ENCODE measurements around the gene FGD6. TPM values are rescaled to one million over a fixed set of nuclear protein-coding genes. Genes with fewer than 3 reads are reported as not detected.
"Not testable (repeated sequence)": the region's sequence is repeated elsewhere in the genome, so short reads cannot be mapped to it uniquely, and the experiment has no call there.

Gene FGD6
- total RNA-seq, 4 donors from 2014 or later = 16.2 to 46.9 (median 25.0) TPM

- Histone ChIP-seq H3K4me1 (peaks cover 63% of the 10 kb centered on the region), H3K9me3 (no peaks in the 10 kb centered on the region), H3K27me3 (no peaks in the 10 kb centered on the region), H3K4me3 (no peak overlapping the region), H3K27ac (peak overlapping the region; percentile 39), H3K36me3 (no peaks in the 10 kb centered on the region)
- WGBS = 39% methylated on average over 5 of the region's 5 CpGs
- TF ChIP-seq POLR2AphosphoS5 (IDR thresholded peaks at IDR 0.05) (no peak), CTCF (IDR thresholded peaks at IDR 0.05) (no peak), EP300 (IDR thresholded peaks at IDR 0.05) (no peak), POLR2A (IDR thresholded peaks at IDR 0.05) (no peak)
- no peak for DNase-seq (ENCODE audit: low spot score in 2 of 2)
Measured at GRCh38 chr12:95200128-95200894, 17.0 kb downstream of the FGD6 start.

- 68% methylated on average over 4 of the region's 4 CpGs for whole genome bisulfite sequencing
- Histone ChIP-seq H3K4me3 (no peak overlapping the region), H3K4me1 (peaks cover 49% of the 10 kb centered on the region), H3K27me3 (no peaks in the 10 kb centered on the region), H3K27ac (peak overlapping the region; percentile 33), H3K9me3 (no peaks in the 10 kb centered on the region), H3K36me3 (no peaks in the 10 kb centered on the region)
- TF ChIP-seq POLR2A (IDR thresholded peaks at IDR 0.05) (no peak), POLR2AphosphoS5 (IDR thresholded peaks at IDR 0.05) (no peak), CTCF (IDR thresholded peaks at IDR 0.05) (no peak), EP300 (IDR thresholded peaks at IDR 0.05) (no peak)
- DNase-seq (ENCODE audit: low spot score in 2 of 2) = no peak
Measured at GRCh38 chr12:95198914-95199313, 18.4 kb downstream of the FGD6 start.

- Histone ChIP-seq H3K27ac (no peak overlapping the region), H3K9me3 (no peaks in the 10 kb centered on the region), H3K4me3 (no peak overlapping the region), H3K36me3 (no peaks in the 10 kb centered on the region), H3K4me1 (peaks cover 37% of the 10 kb centered on the region), H3K27me3 (no peaks in the 10 kb centered on the region)
- 56% methylated on average over 2 of the region's 2 CpGs for WGBS
- no peak for TF ChIP-seq POLR2A (IDR thresholded peaks at IDR 0.05)
- no peak for TF ChIP-seq POLR2AphosphoS5 (IDR thresholded peaks at IDR 0.05)
- no peak for DNase-seq (ENCODE audit: low spot score in 2 of 2)
Measured at GRCh38 chr12:95197636-95198035, 19.6 kb downstream of the FGD6 start.

GRCh38 chr12:95196875-95197569, 20.2 kb downstream of the FGD6 start:
- H3K27ac ChIP-seq; DNase-seq (ENCODE audit: low spot score in 2 of 2); H3K36me3 ChIP-seq; H3K9me3 ChIP-seq; H3K27me3 ChIP-seq; H3K4me3 ChIP-seq: not testable (repeated sequence)
- 87% methylated on average over 7 of the region's 7 CpGs for WGBS
- peaks cover 35% of the 10 kb centered on the region for H3K4me1 ChIP-seq

- no peaks in the 10 kb centered on the region for H3K9me3 ChIP-seq
- no peaks in the 10 kb centered on the region for H3K36me3 ChIP-seq
- TF ChIP-seq POLR2A (IDR thresholded peaks at IDR 0.05) = no peak
- TF ChIP-seq CTCF (IDR thresholded peaks at IDR 0.05) = no peak
- no peak for TF ChIP-seq POLR2AphosphoS5 (IDR thresholded peaks at IDR 0.05)
- no peak for TF ChIP-seq EP300 (IDR thresholded peaks at IDR 0.05)
- H3K4me3 ChIP-seq = no peak overlapping the region
- 80% methylated on average over 3 of the region's 3 CpGs for WGBS
- H3K4me1 ChIP-seq = peaks cover 19% of the 10 kb centered on the region
- no peaks in the 10 kb centered on the region for H3K27me3 ChIP-seq
- no peak for DNase-seq (ENCODE audit: low spot score in 2 of 2)
- H3K27ac ChIP-seq = no peak overlapping the region
Measured at GRCh38 chr12:95195122-95195521, 22.1 kb downstream of the FGD6 start.

GRCh38 chr12:95193139-95193538, 24.1 kb downstream of the FGD6 start:
- Histone ChIP-seq H3K4me1 (peaks cover 8% of the 10 kb centered on the region), H3K9me3 (no peaks in the 10 kb centered on the region), H3K4me3 (no peak overlapping the region), H3K36me3 (no peaks in the 10 kb centered on the region), H3K27ac (no peak overlapping the region), H3K27me3 (no peaks in the 10 kb centered on the region)
- DNase-seq (ENCODE audit: low spot score in 2 of 2) = no peak
- no peak for TF ChIP-seq CTCF (IDR thresholded peaks at IDR 0.05)
- TF ChIP-seq POLR2A (IDR thresholded peaks at IDR 0.05) = no peak
- no peak for TF ChIP-seq POLR2AphosphoS5 (IDR thresholded peaks at IDR 0.05)
- no peak for TF ChIP-seq EP300 (IDR thresholded peaks at IDR 0.05)
- 91% methylated on average over 3 of the region's 3 CpGs for WGBS
